Raji (cell line): ENCODE results near the gene GSTP1.

Experiments
- POLR2A ChIP-seq: IDR thresholded peaks from 2 replicates; pipeline ENCODE4 v1.6.1; 2011; ENCODE audit warnings: low read depth, low read length, control low read depth; ENCODE audit not compliant: insufficient read depth

The GSTP1 gene

GRCh38 chr11:67617243-67617953, 33.8 kb downstream of the GSTP1 start:
- TF ChIP-seq POLR2A = no peak

- TF ChIP-seq POLR2A = no peak
Measured at GRCh38 chr11:67626970-67627369, 43.4 kb downstream of the GSTP1 start.

GRCh38 chr11:67627441-67627811, 43.8 kb downstream of the GSTP1 start:
- TF ChIP-seq POLR2A = no peak

- no peak for TF ChIP-seq POLR2A
Measured at GRCh38 chr11:67627812-67628624, 44.4 kb downstream of the GSTP1 start.

GRCh38 chr11:67628710-67629385, 45.2 kb downstream of the GSTP1 start:
- TF ChIP-seq POLR2A = no peak

- peak; percentile 79 for TF ChIP-seq POLR2A
Measured at GRCh38 chr11:67629386-67630227, 46.0 kb downstream of the GSTP1 start, which contains the start of gene NUDT8. NUDT8 (minus strand) TSS chr11:67629937; CDS start chr11:67629911, 26 bp downstream.

- TF ChIP-seq POLR2A = peak; percentile 86
Measured at GRCh38 chr11:67630228-67630942, 46.8 kb downstream of the GSTP1 start.

GRCh38 chr11:67630943-67631331, 47.3 kb downstream of the GSTP1 start:
- TF ChIP-seq POLR2A = no peak

GRCh38 chr11:67631411-67631810, 47.8 kb downstream of the GSTP1 start:
- no peak for TF ChIP-seq POLR2A

GRCh38 chr11:67631853-67632174, 48.2 kb downstream of the GSTP1 start:
- no peak for TF ChIP-seq POLR2A

GRCh38 chr11:67632175-67632981, 48.8 kb downstream of the GSTP1 start:
- TF ChIP-seq POLR2A = no peak

GRCh38 chr11:67632982-67633755, 49.6 kb downstream of the GSTP1 start:
- TF ChIP-seq POLR2A = no peak
